Astrocyte of the cerebellum (primary cell): ENCODE measurements around the gene CCDC195.

Source experiments
- DNase-seq: peaks from one replicate; pipeline ENCODE4 v3.0.0-alpha.2; 2011; ENCODE audit warnings: low read depth
- H3K4me3 ChIP-seq: 2 replicates; pipeline ENCODE4 v1.5.1; 2011; ENCODE audit warnings: mild to moderate bottlenecking, low read depth, low read length, moderate library complexity
- in situ Hi-C: cut with HindIII; loops from 2 replicates; pipeline ENCODE4 v1.10.0; 2017; ENCODE audit warnings: low sequenced_read_pairs
- TF ChIP-seq, protein P1 (sequence below): IDR thresholded peaks from 2 replicates; pipeline ENCODE4 v1.5.1; 2012; ENCODE audit warnings: low read length, low read depth, moderate library complexity, mild to moderate bottlenecking; ENCODE audit errors: missing control alignments

The CCDC195 gene

DNA sequence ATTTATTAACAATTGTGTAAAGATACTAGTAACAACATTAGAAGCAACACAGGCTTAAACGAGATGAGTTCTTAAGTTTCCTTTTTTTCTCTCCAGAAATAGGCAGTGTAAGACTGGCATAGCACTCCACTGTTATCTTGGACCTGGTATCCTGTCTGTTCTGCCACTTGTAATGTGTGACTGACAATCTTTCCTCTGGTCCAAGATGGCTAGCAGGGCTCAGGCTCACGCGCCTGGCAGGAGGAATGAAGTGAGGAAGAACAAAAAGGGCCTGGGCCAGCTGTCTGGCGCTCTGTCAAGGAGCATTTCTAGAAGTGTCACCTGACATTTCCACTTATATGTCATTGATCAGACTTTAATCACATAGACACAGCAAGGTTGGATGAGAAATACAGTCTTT lies 31.6 kb upstream of the CCDC195 start:
- no peak overlapping the region for H3K4me3 ChIP-seq
- no peak for DNase-seq

DNA sequence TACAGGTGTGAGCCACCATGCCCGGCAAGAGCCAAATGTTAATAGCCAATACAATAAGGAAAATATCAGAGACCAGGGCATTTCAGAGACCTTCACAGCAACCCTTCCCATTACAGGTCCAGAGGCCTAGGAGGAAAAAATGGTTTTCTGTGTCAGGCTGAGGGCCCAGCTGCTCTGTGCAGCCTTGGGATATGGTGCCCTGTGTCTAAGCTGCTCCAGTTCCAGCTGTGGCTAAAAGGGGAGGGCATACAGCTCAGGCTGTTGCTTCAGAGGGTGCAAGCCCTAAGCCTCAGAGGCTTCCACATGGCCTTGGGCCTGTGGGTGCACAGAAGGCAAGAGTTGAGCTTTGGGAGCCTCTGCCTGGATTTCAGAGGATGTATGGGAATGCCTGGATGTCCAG lies 20.1 kb upstream of the CCDC195 start:
- no peak for DNase-seq
- H3K4me3 ChIP-seq = no peak overlapping the region

More for the DNA sequence above, 31.6 kb upstream of the CCDC195 start:
- in situ Hi-C loops = no loop called here
- TF ChIP-seq, protein P1, sequence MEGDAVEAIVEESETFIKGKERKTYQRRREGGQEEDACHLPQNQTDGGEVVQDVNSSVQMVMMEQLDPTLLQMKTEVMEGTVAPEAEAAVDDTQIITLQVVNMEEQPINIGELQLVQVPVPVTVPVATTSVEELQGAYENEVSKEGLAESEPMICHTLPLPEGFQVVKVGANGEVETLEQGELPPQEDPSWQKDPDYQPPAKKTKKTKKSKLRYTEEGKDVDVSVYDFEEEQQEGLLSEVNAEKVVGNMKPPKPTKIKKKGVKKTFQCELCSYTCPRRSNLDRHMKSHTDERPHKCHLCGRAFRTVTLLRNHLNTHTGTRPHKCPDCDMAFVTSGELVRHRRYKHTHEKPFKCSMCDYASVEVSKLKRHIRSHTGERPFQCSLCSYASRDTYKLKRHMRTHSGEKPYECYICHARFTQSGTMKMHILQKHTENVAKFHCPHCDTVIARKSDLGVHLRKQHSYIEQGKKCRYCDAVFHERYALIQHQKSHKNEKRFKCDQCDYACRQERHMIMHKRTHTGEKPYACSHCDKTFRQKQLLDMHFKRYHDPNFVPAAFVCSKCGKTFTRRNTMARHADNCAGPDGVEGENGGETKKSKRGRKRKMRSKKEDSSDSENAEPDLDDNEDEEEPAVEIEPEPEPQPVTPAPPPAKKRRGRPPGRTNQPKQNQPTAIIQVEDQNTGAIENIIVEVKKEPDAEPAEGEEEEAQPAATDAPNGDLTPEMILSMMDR = no peak

DNA sequence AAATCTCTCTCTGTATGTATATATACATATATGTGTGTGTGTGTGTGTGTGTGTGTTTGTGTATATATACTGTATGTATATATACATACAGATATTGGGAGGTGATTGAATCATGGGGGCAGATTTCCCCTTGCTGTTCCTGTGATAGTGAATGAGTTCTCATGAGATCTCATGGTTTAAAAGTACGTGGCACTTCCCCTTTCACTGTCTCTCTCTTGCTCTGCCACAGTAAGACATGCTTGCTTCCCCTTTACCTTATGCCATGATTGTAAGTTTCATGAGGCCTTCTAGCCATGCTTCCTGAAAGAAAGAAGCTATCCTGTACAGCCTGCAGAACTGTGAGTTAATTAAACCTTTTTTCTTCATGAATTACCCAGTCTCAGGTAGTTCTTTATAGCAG lies 18.8 kb upstream of the CCDC195 start:
- DNase-seq = no peak
- H3K4me3 ChIP-seq = no peak overlapping the region
- in situ Hi-C loops = no loop called here
- TF ChIP-seq, protein P1 = no peak

More for the DNA sequence above, 20.1 kb upstream of the CCDC195 start:
- in situ Hi-C loops = no loop called here
- TF ChIP-seq, protein P1 = no peak

DNA sequence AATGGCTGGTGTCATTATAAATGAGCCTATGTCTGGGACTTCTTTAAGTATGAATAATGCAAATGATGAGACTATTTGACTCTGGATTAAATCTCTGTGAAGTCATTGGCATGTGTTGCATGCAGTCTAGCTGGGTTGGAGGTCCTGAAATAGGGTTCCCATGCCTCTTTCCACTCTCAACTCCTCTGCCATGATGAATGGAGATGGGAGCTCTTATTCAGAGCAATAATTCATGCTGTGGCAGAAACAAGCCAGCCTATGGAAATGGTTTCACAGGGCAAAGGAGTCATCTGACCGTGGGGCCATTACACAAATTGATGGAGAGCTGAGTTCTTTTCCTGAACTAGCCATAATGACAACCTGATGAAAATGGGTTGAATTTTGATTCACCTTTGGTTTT lies 15.5 kb upstream of the CCDC195 start:
- TF ChIP-seq, protein P1 = no peak

DNA sequence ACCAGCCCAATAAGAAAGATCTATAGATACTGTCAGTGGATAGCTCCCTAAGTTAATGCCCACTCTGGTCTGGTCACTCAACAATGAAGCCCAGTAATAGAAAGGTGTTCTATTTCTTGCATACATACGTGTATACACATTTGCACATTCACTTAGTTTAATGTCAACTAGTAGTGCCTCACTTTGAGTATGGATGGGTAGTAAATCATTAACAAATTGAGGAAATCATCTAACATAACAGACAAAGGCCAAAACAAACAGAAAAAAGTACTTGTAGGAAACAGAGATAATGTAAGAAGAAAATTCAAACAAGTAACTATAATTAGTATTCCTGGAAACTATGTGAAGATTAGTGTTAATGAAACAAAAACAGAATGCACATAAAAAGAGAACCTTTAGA lies 13.3 kb upstream of the CCDC195 start:
- DNase-seq = no peak
- TF ChIP-seq, protein P1 = no peak
- H3K4me3 ChIP-seq = no peak overlapping the region
- in situ Hi-C loops = no loop called here

More for the DNA sequence above, 15.5 kb upstream of the CCDC195 start:
- no peak overlapping the region for H3K4me3 ChIP-seq
- no peak for DNase-seq
- in situ Hi-C loops = no loop called here

DNA sequence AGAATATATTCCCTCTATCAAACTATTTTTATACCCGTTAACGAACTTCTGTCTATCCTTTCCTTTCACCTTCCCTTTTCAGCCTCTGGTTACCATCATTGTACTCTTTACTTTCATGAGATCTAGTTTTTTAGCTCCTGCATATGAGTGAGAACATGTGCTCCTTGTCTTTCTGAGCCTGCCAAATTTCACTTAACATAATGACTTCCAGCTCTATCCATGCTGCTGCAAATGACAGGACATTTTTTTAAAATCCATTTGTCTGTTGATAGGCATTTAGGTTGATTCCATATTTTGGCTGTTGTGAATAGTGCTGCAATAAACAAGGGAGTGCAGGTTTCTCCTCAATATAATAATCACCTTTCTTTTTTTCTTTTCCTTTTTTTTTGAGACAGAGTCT lies 8.2 kb upstream of the CCDC195 start:
- in situ Hi-C loops = no loop called here
- DNase-seq = no peak
- TF ChIP-seq, protein P1 = no peak
- H3K4me3 ChIP-seq = no peak overlapping the region
